A549 (cell line): Measurements from ENCODE around the gene HMG20B.

ENCODE experiments used
- CHD2 ChIP-seq: fragments of 150-350 bp; IDR thresholded peaks from 2 replicates; pipeline ENCODE4 v1.6.1; 2014; ENCODE audit warnings: low read length; ENCODE audit not compliant: partially characterized antibody
- JUN ChIP-seq, 2 experiments: fragments of >200 bp; sonication (Bioruptor Twin); formaldehyde crosslinking; IDR thresholded peaks; 2 replicates in 1 of 2; 3 replicates in 1 of 2; pipeline ENCODE4 v1.6.1; 2016 to 2017
- POLR2A ChIP-seq: IDR thresholded peaks from 2 replicates; pipeline ENCODE4 v1.6.1; 2012; ENCODE audit warnings: mild to moderate bottlenecking, low read length
- RFX5 ChIP-seq: fragments of 450-650 bp; IDR thresholded peaks from 2 replicates; pipeline ENCODE4 v1.7.1; 2014; ENCODE audit warnings: antibody characterized with exemption, mild to moderate bottlenecking, moderate library complexity
- TF ChIP-seq, protein P1 (sequence below): fragments of 250-450 bp; sonication (Bioruptor Pico); IDR thresholded peaks from 2 replicates; pipeline ENCODE4 v1.5.0; 2020; ENCODE audit warnings: low read depth, mild to moderate bottlenecking, moderate library complexity

DNA sequence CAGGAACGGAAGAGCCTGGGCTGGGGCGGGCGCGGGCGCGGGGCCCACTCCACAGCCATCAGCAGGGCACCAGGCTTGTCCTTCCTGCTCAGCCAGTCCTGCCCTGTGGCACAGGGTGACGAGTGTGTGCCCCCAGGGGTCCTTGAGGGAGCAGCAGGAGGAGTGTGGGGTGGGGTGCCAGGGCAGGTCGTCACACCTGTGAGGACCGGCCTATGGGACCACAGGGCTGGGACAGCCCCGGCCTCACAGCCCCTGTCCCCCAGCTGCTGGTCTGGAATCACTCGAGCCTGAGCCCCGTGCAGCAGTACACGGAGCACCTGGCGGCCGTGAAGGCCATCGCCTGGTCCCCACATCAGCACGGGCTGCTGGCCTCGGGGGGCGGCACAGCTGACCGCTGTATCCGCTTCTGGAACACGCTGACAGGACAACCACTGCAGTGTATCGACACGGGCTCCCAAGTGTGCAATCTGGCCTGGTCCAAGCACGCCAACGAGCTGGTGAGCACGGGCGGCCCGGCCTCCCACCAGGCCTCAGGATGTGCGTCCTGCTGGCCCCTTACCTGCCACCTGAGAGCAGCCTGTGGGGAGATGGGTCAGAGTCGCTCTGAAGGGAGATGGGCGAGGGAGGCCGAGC, 40.5 kb upstream of the HMG20B start:
- TF ChIP-seq, protein P1, sequence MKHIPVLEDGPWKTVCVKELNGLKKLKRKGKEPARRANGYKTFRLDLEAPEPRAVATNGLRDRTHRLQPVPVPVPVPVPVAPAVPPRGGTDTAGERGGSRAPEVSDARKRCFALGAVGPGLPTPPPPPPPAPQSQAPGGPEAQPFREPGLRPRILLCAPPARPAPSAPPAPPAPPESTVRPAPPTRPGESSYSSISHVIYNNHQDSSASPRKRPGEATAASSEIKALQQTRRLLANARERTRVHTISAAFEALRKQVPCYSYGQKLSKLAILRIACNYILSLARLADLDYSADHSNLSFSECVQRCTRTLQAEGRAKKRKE (CRISPR knock-in tag): no peak
- TF ChIP-seq CHD2 (no peak), RFX5 (no peak), JUN (IDR thresholded peaks at IDR 0.05) (no peak), POLR2A (no peak)
